ENCODE data around the gene NDUFA9.

- TF ChIP-seq EZH2 (IDR thresholded peaks at IDR 0.05; ENCODE audit: borderline replicate concordance, low read depth, low read length, severe bottlenecking), result no peak
- no peak for TF ChIP-seq CTCF (IDR thresholded peaks at IDR 0.05; ENCODE audit: extremely low read depth in 1 of 2, insufficient read depth in 1 of 2, low read depth in 1 of 2, low read length in 2 of 2)
- no peak for TF ChIP-seq POLR2AphosphoS5 (IDR thresholded peaks at IDR 0.05; ENCODE audit: insufficient read depth, low read depth, low read length)
- no peak for TF ChIP-seq JUN (IDR thresholded peaks at IDR 0.05; ENCODE audit: borderline replicate concordance, insufficient read depth, insufficient read length, low read depth)
- no peak for TF ChIP-seq MYC (IDR thresholded peaks at IDR 0.05; ENCODE audit: low read depth, low read length)
- TF ChIP-seq POLR2A (IDR thresholded peaks at IDR 0.05; ENCODE audit: low read depth, low read length), result no peak
- TF ChIP-seq MAX (IDR thresholded peaks at IDR 0.05; ENCODE audit: insufficient read depth, insufficient read length), result no peak
These were observed 15.1 kb downstream of the NDUFA9 start for GRCh38 chr12:4663971-4664505.

Measured in endothelial cell of umbilical vein (primary cell).